H1 (cell line): ENCODE measurements around the gene GGA2. TPM values are rescaled to one million over a fixed set of nuclear protein-coding genes. Genes with fewer than 3 reads are reported as not detected.

Experiments used
- CTCF ChIP-seq, 3 experiments: IDR thresholded peaks; 1 replicate in 2 of 3; 2 replicates in 1 of 3; pipeline versions ENCODE4 v1.5.1 to v1.6.1; 2011; ENCODE audit warnings: low read length in 3 of 3, mild to moderate bottlenecking in 3 of 3, inconsistent platforms in 2 of 3, low read depth in 1 of 3, moderate library complexity in 1 of 3; ENCODE audit not compliant: insufficient read depth in 1 of 3; ENCODE audit errors: control extremely low read depth in 1 of 3
- EP300 ChIP-seq, 2 experiments: IDR thresholded peaks; 1 replicate in 1 of 2; 2 replicates in 1 of 2; pipeline ENCODE4 v1.6.1; 2011 to 2012; ENCODE audit warnings: low read depth in 2 of 2, low read length in 2 of 2, mild to moderate bottlenecking in 2 of 2, borderline replicate concordance in 1 of 2, inconsistent platforms in 1 of 2, moderate library complexity in 1 of 2
- EZH2 ChIP-seq: fragments of 200-600 bp; sonication (generic); IDR thresholded peaks from 2 replicates; pipeline ENCODE4 v1.7.1; 2012; ENCODE audit warnings: low read depth, mild to moderate bottlenecking, moderate library complexity, low read length, inconsistent platforms; ENCODE audit not compliant: severe bottlenecking
- SP4 ChIP-seq: IDR thresholded peaks from 2 replicates; pipeline ENCODE4 v1.6.1; 2012; ENCODE audit warnings: low read length, inconsistent platforms
- SUZ12 ChIP-seq: fragments of 200-600 bp; sonication (generic); IDR thresholded peaks from 2 replicates; pipeline ENCODE4 v1.6.1; 2012; ENCODE audit warnings: mild to moderate bottlenecking, inconsistent platforms, low read length, moderate library complexity, mixed read lengths
- polyA plus RNA-seq, 7 experiments: library from polyadenylated mRNA; depleted of rRNA in 3 of 7; stranded (reverse) in 5 of 7; unstranded in 2 of 7; fragments of >200 nt in 5 of 7; fragments of 200-250 nt in 2 of 7; gene quantifications; 1 replicate in 5 of 7; 2 replicates in 1 of 7; 4 replicates in 1 of 7; pipeline versions ENCODE4 v1.2.1 to v1.2.3, GENCODE V29; 2011 to 2013; ENCODE audit warnings: missing spikeins in 2 of 7, mixed read lengths in 2 of 7
- total RNA-seq: library from RNA; stranded (reverse); fragmentation: NEBNext Ultra II Directional; extraction: Animal tissue kit (Norgen Biotek cat#: 25700); gene quantifications from 2 replicates; pipeline ENCODE4 v1.2.1, GENCODE V29; 2021

The GGA2 gene
- total and polyA plus RNA-seq, 2 of the 8 experiments (the other 6 are each of a cell fraction or from before 2014, with no cell fraction given): 65.8 to 114 TPM

GRCh38 chr16:23465179-23465578, 45.1 kb downstream of the GGA2 start (continued):
- TF ChIP-seq CTCF (IDR thresholded peaks at IDR 0.05; ENCODE audit: control extremely low read depth in 1 of 3, insufficient read depth in 1 of 3, low read depth in 1 of 3, low read length in 3 of 3): no peak
- TF ChIP-seq SP4: no peak
- no peak for TF ChIP-seq EP300 (IDR thresholded peaks at IDR 0.05; ENCODE audit: borderline replicate concordance in 1 of 2, low read depth in 2 of 2, low read length in 2 of 2)
- TF ChIP-seq EZH2: no peak
- no peak for TF ChIP-seq SUZ12
